PC-9 (cell line): ENCODE results near the gene FOXN3. TPM values are rescaled to one million over a fixed set of nuclear protein-coding genes. Genes with fewer than 3 reads are reported as not detected.

Experiments used
- BruUV-seq: library from RNA; stranded (reverse); fragments of 400-500 nt; replicated peaks from 2 replicates; lab custom pipeline; 2021; lab: Mats Ljungman, UMichigan
- CTCF ChIA-PET: fragments of 300-600 bp; sonication (Branson Sonifier 250); formaldehyde crosslinking; loops from one replicate; lab custom pipeline; 2022; ENCODE audit warnings: antibody characterized with exemption; lab: Charles Lee
- POLR2A ChIA-PET: fragments of 300-600 bp; sonication (Branson Sonifier 250); formaldehyde crosslinking; loops from one replicate; lab custom pipeline; 2022; ENCODE audit warnings: antibody characterized with exemption; ENCODE audit not compliant: unreplicated experiment; lab: Charles Lee
- DNase-seq, 2 experiments: peaks; one replicate each; pipeline versions ENCODE4 v3.0.0 to v3.0.0-alpha.2; 2015 to 2022; ENCODE audit warnings: mixed read lengths in 1 of 2
- H2AFZ ChIP-seq: fragments of 200-600 bp; sonication (generic); 2 replicates; pipeline ENCODE4 v1.8.1; 2017; ENCODE audit warnings: antibody characterized with exemption
- H3F3A ChIP-seq: fragments of 200-600 bp; sonication (generic); 2 replicates; pipeline ENCODE4 v1.8.1; 2017; ENCODE audit warnings: antibody characterized with exemption, mild to moderate bottlenecking, low read depth; ENCODE audit not compliant: insufficient read depth
- H3K27ac ChIP-seq: fragments of 200-600 bp; sonication (generic); 2 replicates; pipeline ENCODE4 v1.6.1; 2016; ENCODE audit warnings: mixed run types
- H3K27me3 ChIP-seq: fragments of 200-600 bp; sonication (generic); 2 replicates; pipeline ENCODE4 v1.6.1; 2016; ENCODE audit warnings: low read depth, mixed run types; ENCODE audit not compliant: insufficient read depth
- H3K36me3 ChIP-seq: fragments of 200-600 bp; sonication (generic); 2 replicates; pipeline ENCODE4 v1.6.1; 2016; ENCODE audit warnings: low read depth, mixed run types
- H3K4me1 ChIP-seq: fragments of 200-600 bp; sonication (generic); replicated peaks from 2 replicates; pipeline ENCODE4 v1.6.1; 2016; ENCODE audit warnings: mixed run types; ENCODE audit not compliant: insufficient read depth
- H3K4me2 ChIP-seq: fragments of 200-600 bp; sonication (generic); 2 replicates; pipeline ENCODE4 v1.6.1; 2017; ENCODE audit warnings: mixed run types
- H3K4me3 ChIP-seq: fragments of 200-600 bp; sonication (generic); 2 replicates; pipeline ENCODE4 v1.6.1; 2016; ENCODE audit warnings: mixed run types
- H3K79me2 ChIP-seq: fragments of 200-600 bp; sonication (generic); 2 replicates; pipeline ENCODE4 v1.6.1; 2017; ENCODE audit warnings: low read depth, mixed run types
- H3K9me2 ChIP-seq: fragments of 200-600 bp; sonication (generic); 2 replicates; pipeline ENCODE4 v1.8.1; 2017; ENCODE audit warnings: mild to moderate bottlenecking; ENCODE audit not compliant: insufficient read depth
- H3K9me3 ChIP-seq: fragments of 200-600 bp; sonication (generic); 2 replicates; pipeline ENCODE4 v1.8.1; 2016; ENCODE audit warnings: low read depth; ENCODE audit not compliant: insufficient read depth
- H4K20me1 ChIP-seq: fragments of 200-600 bp; sonication (generic); 2 replicates; pipeline ENCODE4 v1.8.1; 2017; ENCODE audit not compliant: insufficient read depth
- EZH2 ChIP-seq: fragments of 200-600 bp; sonication (generic); IDR thresholded peaks from 2 replicates; pipeline ENCODE4 v1.8.0; 2017; ENCODE audit warnings: antibody characterized with exemption, low read depth
- intact Hi-C: fragments of 100-400 bp; cut with micrococcal nuclease; formaldehyde crosslinking; loops from one replicate; pipeline ENCODE4 v1.10.0; 2022; ENCODE audit not compliant: unreplicated experiment
- total RNA-seq: library from RNA; stranded (reverse); gene quantifications from 2 replicates; pipeline ENCODE4 v1.2.3, GENCODE V29; 2021
- TF ChIP-seq, protein P1 (sequence below): fragments of 200-600 bp; sonication (generic); conservative IDR thresholded peaks from 2 replicates; pipeline ENCODE4 v1.6.1; 2017; ENCODE audit warnings: mixed run types, antibody characterized with exemption, mild to moderate bottlenecking, moderate library complexity

FOXN3 gene
- total RNA-seq, 1 experiment from 2014 or later = 4.2 TPM

DNA sequence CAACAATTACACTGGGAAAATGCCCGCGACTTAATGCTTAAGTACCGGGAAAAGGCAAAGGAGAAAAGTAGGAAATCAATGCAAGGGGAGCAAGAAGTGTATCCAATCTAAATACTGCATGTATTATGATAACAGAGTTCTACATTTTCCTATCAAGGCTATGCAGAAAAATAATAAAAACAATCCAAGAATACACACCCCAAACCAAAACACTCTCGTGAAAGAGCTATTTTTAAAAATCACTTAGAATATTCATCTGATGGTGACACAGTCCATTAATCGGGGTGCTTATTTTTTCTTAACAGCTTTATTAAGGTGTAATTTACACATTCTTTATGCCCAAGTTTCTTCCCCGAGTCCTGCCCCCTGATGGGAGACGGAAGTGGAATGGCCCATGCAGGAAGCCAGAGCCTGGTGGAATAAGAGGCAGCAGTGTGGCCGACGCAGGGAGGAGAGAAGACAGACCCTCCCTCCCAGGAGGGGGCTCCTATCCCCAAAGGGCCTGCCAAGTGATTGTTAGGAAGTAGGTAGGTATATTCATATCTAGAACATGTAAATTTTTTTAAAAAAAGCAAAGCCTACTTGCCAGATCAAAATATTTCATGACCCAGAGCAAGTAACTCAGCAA lies 174.3 kb downstream of the FOXN3 start:
- CTCF ChIA-PET = no interaction called here
- H3K4me1 ChIP-seq = no peaks in the 10 kb centered on the region
- H3F3A ChIP-seq = no peaks in the 10 kb centered on the region
- TF ChIP-seq, protein P1, sequence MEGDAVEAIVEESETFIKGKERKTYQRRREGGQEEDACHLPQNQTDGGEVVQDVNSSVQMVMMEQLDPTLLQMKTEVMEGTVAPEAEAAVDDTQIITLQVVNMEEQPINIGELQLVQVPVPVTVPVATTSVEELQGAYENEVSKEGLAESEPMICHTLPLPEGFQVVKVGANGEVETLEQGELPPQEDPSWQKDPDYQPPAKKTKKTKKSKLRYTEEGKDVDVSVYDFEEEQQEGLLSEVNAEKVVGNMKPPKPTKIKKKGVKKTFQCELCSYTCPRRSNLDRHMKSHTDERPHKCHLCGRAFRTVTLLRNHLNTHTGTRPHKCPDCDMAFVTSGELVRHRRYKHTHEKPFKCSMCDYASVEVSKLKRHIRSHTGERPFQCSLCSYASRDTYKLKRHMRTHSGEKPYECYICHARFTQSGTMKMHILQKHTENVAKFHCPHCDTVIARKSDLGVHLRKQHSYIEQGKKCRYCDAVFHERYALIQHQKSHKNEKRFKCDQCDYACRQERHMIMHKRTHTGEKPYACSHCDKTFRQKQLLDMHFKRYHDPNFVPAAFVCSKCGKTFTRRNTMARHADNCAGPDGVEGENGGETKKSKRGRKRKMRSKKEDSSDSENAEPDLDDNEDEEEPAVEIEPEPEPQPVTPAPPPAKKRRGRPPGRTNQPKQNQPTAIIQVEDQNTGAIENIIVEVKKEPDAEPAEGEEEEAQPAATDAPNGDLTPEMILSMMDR = no peak
- TF ChIP-seq EZH2 = no peak
- H3K27me3 ChIP-seq = peaks cover 18% of the 10 kb centered on the region
- no peak overlapping the region for H3K4me2 ChIP-seq
- H3K9me2 ChIP-seq = no peaks in the 10 kb centered on the region
- no peaks in the 10 kb centered on the region for H3K36me3 ChIP-seq
- no TSS peak for BruUV-seq
- no peak overlapping the region for H3K4me3 ChIP-seq
- no peaks in the 10 kb centered on the region for H3K9me3 ChIP-seq
- no peaks in the 10 kb centered on the region for H3K79me2 ChIP-seq
- POLR2A ChIA-PET = no interaction called here
- intact Hi-C loops = no loop called here
- no peaks in the 10 kb centered on the region for H4K20me1 ChIP-seq
- no peak overlapping the region for H3K27ac ChIP-seq
- no peak overlapping the region for H2AFZ ChIP-seq
- DNase-seq = no peak

DNA sequence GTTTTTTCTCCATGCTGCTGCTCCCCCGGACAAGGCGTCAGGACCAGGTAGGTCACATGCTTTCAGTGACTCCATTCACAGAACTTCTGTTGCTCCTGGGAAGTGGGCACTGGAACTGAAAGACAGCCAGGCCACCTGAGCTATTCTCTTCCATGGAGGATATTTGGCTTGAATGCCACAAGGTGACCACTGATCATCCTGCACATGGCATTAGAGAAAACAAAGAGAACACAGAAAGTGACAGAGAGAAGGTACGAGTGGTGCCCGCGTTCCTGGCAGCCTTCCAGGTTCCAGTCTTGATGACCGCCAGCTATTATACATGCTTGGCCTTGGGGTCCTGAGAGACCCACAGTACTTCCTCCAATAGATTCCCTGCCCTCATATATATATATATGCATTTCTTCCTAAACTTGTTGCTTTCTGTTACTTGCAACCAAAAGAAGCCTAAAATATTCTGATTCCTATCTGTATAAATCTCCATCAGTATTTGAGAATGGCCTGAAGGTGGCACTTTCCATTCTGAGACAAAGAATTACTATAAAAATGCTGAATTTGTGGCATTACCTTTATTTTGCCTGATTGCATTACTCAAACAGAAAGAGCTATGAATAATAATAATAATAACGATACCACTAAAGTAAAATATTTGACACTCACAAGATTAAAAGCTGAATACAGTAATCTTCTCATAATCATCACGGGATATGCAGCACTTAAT lies 174.9 kb downstream of the FOXN3 start:
- H3K4me2 ChIP-seq = no peak overlapping the region

DNA sequence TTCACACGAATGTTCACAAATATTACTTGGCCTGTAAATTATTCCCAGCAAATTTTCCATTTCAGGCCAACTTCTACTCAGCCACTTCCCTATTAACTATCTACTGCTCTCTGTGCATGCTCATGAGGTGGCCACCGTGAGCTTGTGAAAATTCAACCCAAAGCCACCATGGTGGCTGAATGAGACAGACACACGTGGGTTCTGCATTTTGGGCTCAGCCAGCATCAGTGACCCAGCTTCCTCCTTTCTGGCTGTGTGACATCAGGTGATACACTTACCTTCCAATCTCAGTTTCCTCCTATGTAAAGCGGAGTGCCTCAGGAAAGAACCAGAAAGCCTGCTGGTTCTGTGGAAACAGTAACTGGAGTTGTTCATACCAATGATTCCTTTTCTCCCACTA lies 175.8 kb downstream of the FOXN3 start:
- no peaks in the 10 kb centered on the region for H3F3A ChIP-seq
- H3K4me3 ChIP-seq = no peak overlapping the region
- H3K9me3 ChIP-seq = no peaks in the 10 kb centered on the region
- H3K27ac ChIP-seq = no peak overlapping the region
- intact Hi-C loops = no loop called here
- no peak overlapping the region for H2AFZ ChIP-seq
- ChIA-PET POLR2A (no interaction called here), CTCF (no interaction called here)
- H4K20me1 ChIP-seq = no peaks in the 10 kb centered on the region
- H3K27me3 ChIP-seq = peaks cover 26% of the 10 kb centered on the region
- TF ChIP-seq EZH2 = no peak
- TF ChIP-seq, protein P1 = no peak
- no peaks in the 10 kb centered on the region for H3K36me3 ChIP-seq
- DNase-seq = no peak
- H3K9me2 ChIP-seq = no peaks in the 10 kb centered on the region
- no TSS peak for BruUV-seq
- no peaks in the 10 kb centered on the region for H3K4me1 ChIP-seq
- H3K4me2 ChIP-seq = no peak overlapping the region
- H3K79me2 ChIP-seq = no peaks in the 10 kb centered on the region

More for the DNA sequence above, 174.9 kb downstream of the FOXN3 start:
- no TSS peak for BruUV-seq
- no peak overlapping the region for H2AFZ ChIP-seq
- H3F3A ChIP-seq = no peaks in the 10 kb centered on the region
- no peaks in the 10 kb centered on the region for H3K4me1 ChIP-seq
- H4K20me1 ChIP-seq = no peaks in the 10 kb centered on the region
- peaks cover 22% of the 10 kb centered on the region for H3K27me3 ChIP-seq
- no peak for DNase-seq
- H3K79me2 ChIP-seq = no peaks in the 10 kb centered on the region
- H3K4me3 ChIP-seq = no peak overlapping the region
- no peak overlapping the region for H3K27ac ChIP-seq
- no peaks in the 10 kb centered on the region for H3K36me3 ChIP-seq
- no peak for TF ChIP-seq EZH2
- TF ChIP-seq, protein P1 = no peak
- H3K9me3 ChIP-seq = no peaks in the 10 kb centered on the region
- ChIA-PET POLR2A (no interaction called here), CTCF (no interaction called here)
- H3K9me2 ChIP-seq = no peaks in the 10 kb centered on the region
- intact Hi-C loops = no loop called here
